ENCODE measurements around the gene HSF2BP. TPM values are rescaled to one million over a fixed set of nuclear protein-coding genes. Genes with fewer than 3 reads are reported as not detected.

HSF2BP gene
- total and polyA plus RNA-seq, 9 donors, result 0.58 to 2.9 (median 1.5) TPM

GRCh38 chr21:43634618-43635017, 24.7 kb downstream of the HSF2BP start:
- intact Hi-C loops (cut with DNase I), result no loop called here
- Histone ChIP-seq H3K4me3 (no peak overlapping the region), H3K27ac (no peak overlapping the region), H3K9me3 (no peaks in the 10 kb centered on the region), H3K36me3 (no peaks in the 10 kb centered on the region), H3K4me1 (ENCODE audit: insufficient read depth) (no peaks in the 10 kb centered on the region), H3K27me3 (no peaks in the 10 kb centered on the region)
- TF ChIP-seq POLR2A (IDR thresholded peaks at IDR 0.05) (no peak), EP300 (IDR thresholded peaks at IDR 0.05) (no peak), CTCF (IDR thresholded peaks at IDR 0.05) (no peak)
- DNase-seq, result no peak
- 83% methylated on average over 5 of the region's 5 CpGs for WGBS, 3 donors

GRCh38 chr21:43632373-43632905, 26.8 kb downstream of the HSF2BP start:
- Histone ChIP-seq H3K27me3 (no peaks in the 10 kb centered on the region), H3K36me3 (no peaks in the 10 kb centered on the region), H3K4me1 (ENCODE audit: insufficient read depth) (no peaks in the 10 kb centered on the region), H3K9me3 (no peaks in the 10 kb centered on the region), H3K4me3 (no peak overlapping the region), H3K27ac (no peak overlapping the region)
- no peak for DNase-seq
- intact Hi-C loops (cut with DNase I), result no loop called here
- WGBS, 3 donors, result 59 to 79% (median 76%) methylated on average over 5 of the region's 5 CpGs
- TF ChIP-seq EP300 (IDR thresholded peaks at IDR 0.05) (no peak), POLR2A (IDR thresholded peaks at IDR 0.05) (no peak), CTCF (IDR thresholded peaks at IDR 0.05) (no peak)

GRCh38 chr21:43631411-43632107, 27.7 kb downstream of the HSF2BP start:
- no peak overlapping the region for H3K4me3 ChIP-seq
- intact Hi-C loops (cut with DNase I), result no loop called here
- no peak overlapping the region for H3K27ac ChIP-seq
- no peak for DNase-seq
- WGBS, 3 donors, result 84 to 93% (median 87%) methylated on average over 14 of the region's 14 CpGs
- no peaks in the 10 kb centered on the region for H3K4me1 ChIP-seq (ENCODE audit: insufficient read depth)
- TF ChIP-seq EP300 (IDR thresholded peaks at IDR 0.05) (no peak), CTCF (IDR thresholded peaks at IDR 0.05) (no peak), POLR2A (IDR thresholded peaks at IDR 0.05) (no peak)
- H3K36me3 ChIP-seq, result no peaks in the 10 kb centered on the region
- H3K27me3 ChIP-seq, result no peaks in the 10 kb centered on the region
- no peaks in the 10 kb centered on the region for H3K9me3 ChIP-seq

GRCh38 chr21:43627527-43627926, 31.8 kb downstream of the HSF2BP start:
- TF ChIP-seq EP300 (IDR thresholded peaks at IDR 0.05) (no peak), POLR2A (IDR thresholded peaks at IDR 0.05) (no peak), CTCF (IDR thresholded peaks at IDR 0.05) (no peak)
- Histone ChIP-seq H3K9me3 (no peaks in the 10 kb centered on the region), H3K27ac (no peak overlapping the region), H3K36me3 (no peaks in the 10 kb centered on the region), H3K27me3 (no peaks in the 10 kb centered on the region), H3K4me3 (no peak overlapping the region), H3K4me1 (ENCODE audit: insufficient read depth) (no peaks in the 10 kb centered on the region)
- intact Hi-C loops (cut with DNase I), result no loop called here
- WGBS, 3 donors, result 89 to 96% (median 93%) methylated on average over 2 of the region's 2 CpGs
- no peak for DNase-seq
